GM12891 (cell line): ENCODE results near the gene PRR3. TPM values are rescaled to one million over a fixed set of nuclear protein-coding genes. Genes with fewer than 3 reads are reported as not detected.
A peak's percentile ranks its signal among the peaks of the same experiment; 100 is the strongest.
"Not testable (repeated sequence)": the region's sequence is repeated elsewhere in the genome, so short reads cannot be mapped to it uniquely, and the experiment has no call there.

ENCODE experiments used
- DNase-seq: peaks from one replicate; pipeline ENCODE4 v3.0.0; 2011; ENCODE audit warnings: low spot score; ENCODE audit not compliant: insufficient read length
- FAIRE-seq: peaks from 2 replicates; lab custom pipeline; 2011; peaks lifted over from hg19 to GRCh38; lab: Jason Lieb, UNC
- PAX5 ChIP-seq: IDR thresholded peaks from 2 replicates; pipeline ENCODE4 v1.6.1; 2011; ENCODE audit warnings: low read length, moderate library complexity, mild to moderate bottlenecking; ENCODE audit not compliant: insufficient read depth, severe bottlenecking
- POLR2A ChIP-seq: IDR thresholded peaks from 2 replicates; pipeline ENCODE4 v1.6.1; 2011; ENCODE audit warnings: low read depth, low read length, control low read depth
- POLR2AphosphoS5 ChIP-seq: IDR thresholded peaks from 2 replicates; pipeline ENCODE4 v1.6.1; 2011; ENCODE audit warnings: low read depth, low read length, control low read depth
- POU2F2 ChIP-seq: IDR thresholded peaks from 2 replicates; pipeline ENCODE4 v1.6.1; 2011; ENCODE audit warnings: low read depth, mild to moderate bottlenecking, control low read depth, low read length, moderate library complexity
- SPI1 ChIP-seq: IDR thresholded peaks from 2 replicates; pipeline ENCODE4 v1.6.1; 2011; ENCODE audit warnings: low read depth, low read length, control low read depth
- TAF1 ChIP-seq: IDR thresholded peaks from 2 replicates; pipeline ENCODE4 v1.6.1; 2011; ENCODE audit warnings: low read depth, low read length, control low read depth
- polyA plus RNA-seq: library from polyadenylated mRNA; unstranded; fragments of >200 nt; gene quantifications from one replicate; pipeline ENCODE4 v1.2.1, GENCODE V29; 2012; ENCODE audit warnings: low read depth, missing spikeins, inconsistent platforms; ENCODE audit not compliant: missing spikeins

Gene PRR3, protein sequence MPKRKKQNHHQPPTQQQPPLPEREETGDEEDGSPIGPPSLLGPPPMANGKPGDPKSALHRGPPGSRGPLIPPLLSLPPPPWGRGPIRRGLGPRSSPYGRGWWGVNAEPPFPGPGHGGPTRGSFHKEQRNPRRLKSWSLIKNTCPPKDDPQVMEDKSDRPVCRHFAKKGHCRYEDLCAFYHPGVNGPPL
- polyA plus RNA-seq, result 12.4 TPM

- peak; percentile 75 for DNase-seq
- peak; percentile 54 for FAIRE-seq
Observed at GRCh38 chr6:30556906-30557682, at the start of gene PRR3. Gene PRR3 (plus strand): TSS chr6:30557295. CDS start chr6:30557345, 50 bp downstream.

GRCh38 chr6:30507849-30508827 is 49.0 kb upstream of the PRR3 start:
- peak; percentile 98 for FAIRE-seq
- TF ChIP-seq POU2F2 (peak; percentile 70; the same call in 1 of the 2 replicates), PAX5 (no peak), SPI1 (peak; percentile 96)
- no peak for DNase-seq

More at GRCh38 chr6:30556906-30557682, at the start of gene PRR3:
- no peak for TF ChIP-seq POU2F2
- TF ChIP-seq POLR2A, result peak; percentile 62
- peak; percentile 30 for TF ChIP-seq PAX5
- TF ChIP-seq SPI1, result peak; percentile 23; the same call in 1 of the 2 replicates
- peak; percentile 89 for TF ChIP-seq TAF1
- TF ChIP-seq POLR2AphosphoS5, result peak; percentile 68; the same call in 1 of the 2 replicates

GRCh38 chr6:30508890-30509736 is 48.0 kb upstream of the PRR3 start:
- no peak for DNase-seq
- peak; percentile 59 for FAIRE-seq
- TF ChIP-seq POLR2A (no peak), POU2F2 (peak; percentile 33; the same call in 1 of the 2 replicates), TAF1 (no peak), PAX5 (no peak), SPI1 (peak; percentile 54)

GRCh38 chr6:30510419-30511168 is 46.5 kb upstream of the PRR3 start:
- no peak for TF ChIP-seq TAF1
- TF ChIP-seq PAX5, result no peak
- no peak for TF ChIP-seq POLR2AphosphoS5
- TF ChIP-seq POU2F2, result no peak
- no peak for TF ChIP-seq SPI1
- no peak for TF ChIP-seq POLR2A
- DNase-seq (no peak), FAIRE-seq (no peak)

GRCh38 chr6:30511169-30511546 is 45.9 kb upstream of the PRR3 start:
- DNase-seq, result no peak
- TF ChIP-seq TAF1, result no peak
- no peak for TF ChIP-seq POLR2AphosphoS5
- no peak for TF ChIP-seq POLR2A
- no peak for TF ChIP-seq SPI1
- FAIRE-seq, result no peak

- FAIRE-seq, result no peak
- no peak for TF ChIP-seq SPI1
- TF ChIP-seq POLR2A, result no peak
- no peak for TF ChIP-seq TAF1
- TF ChIP-seq POU2F2, result no peak
- TF ChIP-seq POLR2AphosphoS5, result no peak
- no peak for TF ChIP-seq PAX5
Observed at GRCh38 chr6:30513451-30513850, 43.6 kb upstream of the PRR3 start.

DNA sequence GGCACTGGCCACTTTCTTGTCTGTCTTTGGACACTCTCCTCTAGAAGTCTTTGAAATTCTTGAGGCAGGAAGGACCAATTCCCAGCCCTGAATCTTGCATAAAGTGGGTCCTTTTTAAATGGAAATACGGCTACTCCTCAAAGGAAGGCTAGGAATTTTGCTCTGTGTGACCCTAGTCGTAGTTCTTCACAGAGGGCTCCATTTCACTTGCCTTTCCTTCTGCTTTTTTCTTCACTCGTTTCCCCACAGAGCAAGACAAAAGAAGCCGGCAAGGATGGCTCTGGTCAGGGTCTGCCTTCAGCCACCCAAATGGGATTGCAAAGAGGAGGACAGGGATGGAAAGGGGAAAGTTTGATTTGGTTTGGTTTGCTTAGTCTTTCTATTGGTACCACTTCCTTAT is 42.0 kb upstream of the PRR3 start:
- TF ChIP-seq POU2F2 (no peak), POLR2A (no peak), SPI1 (no peak), TAF1 (no peak), PAX5 (no peak), POLR2AphosphoS5 (no peak)
- no peak for DNase-seq
- FAIRE-seq, result no peak

More at GRCh38 chr6:30513451-30513850, 43.6 kb upstream of the PRR3 start:
- DNase-seq, result no peak

DNA sequence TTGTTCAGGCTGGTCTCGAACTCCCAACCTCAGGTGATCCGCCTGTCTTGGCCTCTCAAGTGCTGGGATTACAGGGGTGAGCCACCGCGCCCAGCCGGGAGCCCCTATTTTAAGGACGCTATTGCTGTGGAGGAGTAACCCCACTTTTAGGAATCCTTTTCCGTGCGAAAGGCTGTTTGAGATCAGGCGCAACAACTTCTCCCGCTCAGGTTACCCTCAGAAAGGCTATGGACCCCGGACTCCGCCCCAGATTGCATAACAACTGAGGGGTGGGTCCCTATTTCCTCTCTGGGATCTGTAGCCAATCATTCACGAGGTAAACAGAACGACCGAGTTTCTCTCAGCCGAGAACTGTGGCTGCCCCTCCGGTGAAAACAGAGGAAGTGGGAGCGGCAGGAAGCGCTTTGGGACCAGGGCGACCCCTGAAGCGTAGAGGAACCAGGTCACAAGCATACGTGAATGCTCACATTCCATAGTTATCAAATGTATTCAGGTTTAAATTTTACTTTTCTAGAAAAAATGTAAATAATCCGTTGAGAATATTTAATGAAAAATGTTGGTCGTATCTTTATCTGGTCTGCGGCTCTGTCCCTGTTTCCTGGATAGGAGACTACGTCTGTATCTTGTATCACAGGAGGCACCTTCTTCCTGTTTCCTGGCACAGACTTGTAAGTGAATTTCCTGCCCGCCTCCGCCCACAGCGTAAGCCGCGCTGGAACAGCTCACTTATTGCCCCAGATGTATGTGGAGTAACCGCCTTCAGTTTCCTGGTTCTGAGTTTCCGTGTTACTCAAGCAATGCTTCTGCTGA is 40.9 kb upstream of the PRR3 start:
- peak; percentile 53 for DNase-seq
- TF ChIP-seq TAF1 (0 out of 2 replicates have a peak, but pooled peaks have one; percentile 16), POLR2AphosphoS5 (no peak; the same call in 1 of the 2 replicates), POU2F2 (peak; percentile 49; the same call in 1 of the 2 replicates), SPI1 (peak; percentile 87)
- peak; percentile 82 for FAIRE-seq

- not testable (repeated sequence) for DNase-seq, FAIRE-seq
Observed at GRCh38 chr6:30516754-30517076, 40.4 kb upstream of the PRR3 start.

GRCh38 chr6:30517767-30518504 is 39.2 kb upstream of the PRR3 start:
- not testable (repeated sequence) for FAIRE-seq

GRCh38 chr6:30518505-30519145 is 38.5 kb upstream of the PRR3 start:
- not testable (repeated sequence) for FAIRE-seq, DNase-seq

More at GRCh38 chr6:30517767-30518504, 39.2 kb upstream of the PRR3 start:
- DNase-seq, result not testable (repeated sequence)
